H1 (cell line): ENCODE measurements around the gene CCDC83. TPM values are rescaled to one million over a fixed set of nuclear protein-coding genes. Genes with fewer than 3 reads are reported as not detected.

Source experiments
- CTCF ChIA-PET: fragments of 300-600 bp; sonication (Branson Sonifier 250); formaldehyde crosslinking; loops from one replicate; lab custom pipeline; 2021; ENCODE audit not compliant: partially characterized antibody; lab: Charles Lee
- POLR2A ChIA-PET: fragments of 300-600 bp; sonication (Branson Sonifier 250); formaldehyde crosslinking; loops from one replicate; lab custom pipeline; 2021; ENCODE audit warnings: inconsistent platforms; ENCODE audit not compliant: partially characterized antibody; lab: Charles Lee
- DNase-seq, 2 experiments: peaks; one replicate each; pipeline versions ENCODE4 v3.0.0 to v3.0.0-alpha.2; 2010 to 2022; ENCODE audit warnings: low spot score in 2 of 2, low read depth in 1 of 2, mixed read lengths in 1 of 2
- FAIRE-seq: peaks from 2 replicates; lab custom pipeline; 2011; peaks lifted over from hg19 to GRCh38; lab: Jason Lieb, UNC
- H2AFZ ChIP-seq: 2 replicates; pipeline ENCODE4 v1.8.1; 2012; ENCODE audit warnings: low read length, inconsistent platforms
- H2AK5ac ChIP-seq: 2 replicates; pipeline ENCODE4 v1.6.1; 2013; ENCODE audit warnings: low read depth, low read length
- H2BK120ac ChIP-seq: replicated peaks from 2 replicates; pipeline ENCODE3; 2013; ENCODE audit warnings: low read depth, low read length, inconsistent platforms
- H2BK12ac ChIP-seq: 2 replicates; pipeline ENCODE4 v1.6.1; 2013; ENCODE audit warnings: low read depth, low read length
- H2BK15ac ChIP-seq: 2 replicates; pipeline ENCODE4 v1.6.1; 2013; ENCODE audit warnings: low read length
- H2BK20ac ChIP-seq: 2 replicates; pipeline ENCODE4 v1.6.1; 2013; ENCODE audit warnings: low read length
- H2BK5ac ChIP-seq: 2 replicates; pipeline ENCODE4 v1.6.1; 2013; ENCODE audit warnings: low read depth, low read length
- H3K14ac ChIP-seq: 2 replicates; pipeline ENCODE4 v1.6.1; 2013; ENCODE audit warnings: inconsistent platforms; ENCODE audit not compliant: insufficient read length
- H3K18ac ChIP-seq: 2 replicates; pipeline ENCODE4 v1.6.1; 2013; ENCODE audit warnings: low read length; ENCODE audit errors: extremely low read depth
- H3K23ac ChIP-seq: 2 replicates; pipeline ENCODE4 v1.6.1; 2013; ENCODE audit warnings: inconsistent platforms; ENCODE audit not compliant: insufficient read length
- H3K23me2 ChIP-seq: 2 replicates; pipeline ENCODE4 v1.6.1; 2013; ENCODE audit warnings: low read depth, low read length
- H3K27ac ChIP-seq: 2 replicates; pipeline ENCODE4 v1.6.1; 2011; ENCODE audit warnings: low read depth, low read length, inconsistent platforms
- H3K27me3 ChIP-seq, 4 experiments: replicated peaks in 1 of 4; 1 replicate in 1 of 4; 2 replicates in 3 of 4; pipeline versions ENCODE4 v1.6.1 to v1.8.1; 2011 to 2013; ENCODE audit warnings: low read length in 3 of 4, mild to moderate bottlenecking in 3 of 4, inconsistent platforms in 2 of 4, mixed read lengths in 2 of 4, moderate library complexity in 1 of 4; ENCODE audit not compliant: control insufficient read depth in 3 of 4, insufficient read depth in 3 of 4; ENCODE audit errors: extremely low read depth in 1 of 4
- H3K36me3 ChIP-seq, 4 experiments: 2 replicates each; pipeline versions ENCODE4 v1.6.1 to v1.8.1; 2011 to 2013; ENCODE audit warnings: mild to moderate bottlenecking in 4 of 4, low read length in 3 of 4, moderate library complexity in 2 of 4, control low read depth in 1 of 4, inconsistent platforms in 1 of 4; ENCODE audit not compliant: insufficient read depth in 4 of 4, control insufficient read depth in 2 of 4
- H3K4ac ChIP-seq: replicated peaks from 2 replicates; pipeline ENCODE3; 2013; ENCODE audit warnings: low read length, low read depth, mixed read lengths, inconsistent platforms; ENCODE audit not compliant: insufficient read length
- H3K4me1 ChIP-seq, 4 experiments: replicated peaks in 1 of 4; 1 replicate in 1 of 4; 2 replicates in 3 of 4; pipeline versions ENCODE4 v1.6.1 to v1.8.1; 2011 to 2013; ENCODE audit warnings: low read length in 3 of 4, inconsistent platforms in 2 of 4, mixed read lengths in 1 of 4; ENCODE audit not compliant: insufficient read depth in 4 of 4, control insufficient read depth in 3 of 4
- H3K4me2 ChIP-seq, 2 experiments: 2 replicates each; pipeline versions ENCODE4 v1.6.1 to v1.8.1; 2011 to 2013; ENCODE audit warnings: low read depth in 2 of 2, low read length in 2 of 2, control low read depth in 1 of 2, inconsistent platforms in 1 of 2, mild to moderate bottlenecking in 1 of 2; ENCODE audit not compliant: insufficient read depth in 1 of 2
- H3K4me3 ChIP-seq, 4 experiments: fragments of 200-600, 300-600 bp in 1 of 4; sonication (generic), shearing (Covaris generic), sonication (Bioruptor Twin) in 1 of 4; 2 replicates each; pipeline versions ENCODE4 v1.5.1 to v1.8.1; 2011 to 2016; ENCODE audit warnings: low read length in 4 of 4, low read depth in 3 of 4, control low read depth in 2 of 4, inconsistent platforms in 2 of 4, mild to moderate bottlenecking in 2 of 4, mixed read lengths in 1 of 4, moderate library complexity in 1 of 4; ENCODE audit not compliant: insufficient read depth in 2 of 4; ENCODE audit errors: extremely low read depth in 1 of 4
- H3K56ac ChIP-seq: replicated peaks from 2 replicates; pipeline ENCODE3; 2013; ENCODE audit warnings: low read depth, mild to moderate bottlenecking, mixed read lengths, low read length, inconsistent platforms; ENCODE audit not compliant: insufficient read length
- H3K79me1 ChIP-seq: 2 replicates; pipeline ENCODE4 v1.6.1; 2013; ENCODE audit warnings: low read depth, low read length, control low read depth
- H3K79me2 ChIP-seq, 2 experiments: 2 replicates each; pipeline versions ENCODE4 v1.6.1 to v1.8.1; 2012 to 2013; ENCODE audit warnings: low read length in 2 of 2, mild to moderate bottlenecking in 2 of 2, inconsistent platforms in 1 of 2; ENCODE audit not compliant: insufficient read depth in 2 of 2, control insufficient read depth in 1 of 2
- H3K9ac ChIP-seq, 4 experiments: replicated peaks in 1 of 4; 1 replicate in 1 of 4; 2 replicates in 3 of 4; pipeline versions ENCODE4 v1.6.1 to v1.8.1; 2011 to 2013; ENCODE audit warnings: low read depth in 3 of 4, low read length in 3 of 4, control low read depth in 2 of 4, mild to moderate bottlenecking in 2 of 4, moderate library complexity in 2 of 4, inconsistent platforms in 1 of 4; ENCODE audit errors: extremely low read depth in 1 of 4
- H3K9me3 ChIP-seq, 2 experiments: 2 replicates each; pipeline versions ENCODE4 v1.6.1 to v1.8.1; 2012 to 2013; ENCODE audit warnings: mild to moderate bottlenecking in 2 of 2, moderate library complexity in 2 of 2, control low read depth in 1 of 2, inconsistent platforms in 1 of 2, low read depth in 1 of 2, low read length in 1 of 2, mixed read lengths in 1 of 2; ENCODE audit not compliant: insufficient read depth in 2 of 2
- H4K20me1 ChIP-seq, 2 experiments: replicated peaks in 1 of 2; 2 replicates each; pipeline versions ENCODE3 to v1.8.1; 2011 to 2013; ENCODE audit warnings: inconsistent platforms in 2 of 2, low read length in 2 of 2, mild to moderate bottlenecking in 1 of 2; ENCODE audit not compliant: insufficient read depth in 2 of 2, control insufficient read depth in 1 of 2
- H4K5ac ChIP-seq: 2 replicates; pipeline ENCODE4 v1.6.1; 2013; ENCODE audit warnings: low read length, low read depth, mixed read lengths, inconsistent platforms; ENCODE audit not compliant: insufficient read length
- H4K8ac ChIP-seq: 2 replicates; pipeline ENCODE4 v1.8.0; 2013; ENCODE audit warnings: mild to moderate bottlenecking, moderate library complexity, low read length, inconsistent platforms; ENCODE audit not compliant: insufficient read depth; ENCODE audit errors: extremely low read depth
- H4K91ac ChIP-seq: replicated peaks from 2 replicates; pipeline ENCODE3; 2013; ENCODE audit warnings: low read length, mixed read lengths, inconsistent platforms; ENCODE audit not compliant: insufficient read length
- EGR1 ChIP-seq: IDR thresholded peaks from 2 replicates; pipeline ENCODE4 v1.6.1; 2011; ENCODE audit warnings: low read depth, low read length, borderline replicate concordance
- POU5F1 ChIP-seq: IDR thresholded peaks from 2 replicates; pipeline ENCODE4 v1.6.1; 2011; ENCODE audit warnings: low read depth, mild to moderate bottlenecking, low read length, moderate library complexity
- SIRT6 ChIP-seq: IDR thresholded peaks from one replicate; pipeline ENCODE4 v1.7.1; 2012; ENCODE audit warnings: low read length, inconsistent platforms
- WGBS, 2 experiments: shearing (Covaris generic) in 1 of 2; methylation state at CpG; one replicate each; pipeline versions ENCODE4 v1.1.6 to v1.1.7; 2013 to 2015; ENCODE audit warnings: low lambda C conversion rate in 2 of 2, mixed read lengths in 2 of 2, inconsistent platforms in 1 of 2, low coverage in 1 of 2, missing lambda C conversion rate in 1 of 2; ENCODE audit not compliant: insufficient replicate concordance in 2 of 2, insufficient coverage in 1 of 2, insufficient read length in 1 of 2; ENCODE audit errors: extremely low coverage in 1 of 2, missing lambda C conversion rate in 1 of 2; 5-methylcytosine and 5-hydroxymethylcytosine counted together
- polyA plus RNA-seq, 7 experiments: library from polyadenylated mRNA; depleted of rRNA in 3 of 7; stranded (reverse) in 5 of 7; unstranded in 2 of 7; fragments of >200 nt in 5 of 7; fragments of 200-250 nt in 2 of 7; gene quantifications; 1 replicate in 5 of 7; 2 replicates in 1 of 7; 4 replicates in 1 of 7; pipeline versions ENCODE4 v1.2.1 to v1.2.3, GENCODE V29; 2011 to 2013; ENCODE audit warnings: missing spikeins in 2 of 7, mixed read lengths in 2 of 7
- total RNA-seq: library from RNA; stranded (reverse); fragmentation: NEBNext Ultra II Directional; extraction: Animal tissue kit (Norgen Biotek cat#: 25700); gene quantifications from 2 replicates; pipeline ENCODE4 v1.2.1, GENCODE V29; 2021
- TF ChIP-seq, protein P1 (sequence below): IDR thresholded peaks from 2 replicates; pipeline ENCODE4 v1.6.1; 2012; ENCODE audit warnings: low read length, inconsistent platforms

The CCDC83 gene
- total and polyA plus RNA-seq, 2 of the 8 experiments (the other 6 are each of a cell fraction or from before 2014, with no cell fraction given), result not detected

DNA sequence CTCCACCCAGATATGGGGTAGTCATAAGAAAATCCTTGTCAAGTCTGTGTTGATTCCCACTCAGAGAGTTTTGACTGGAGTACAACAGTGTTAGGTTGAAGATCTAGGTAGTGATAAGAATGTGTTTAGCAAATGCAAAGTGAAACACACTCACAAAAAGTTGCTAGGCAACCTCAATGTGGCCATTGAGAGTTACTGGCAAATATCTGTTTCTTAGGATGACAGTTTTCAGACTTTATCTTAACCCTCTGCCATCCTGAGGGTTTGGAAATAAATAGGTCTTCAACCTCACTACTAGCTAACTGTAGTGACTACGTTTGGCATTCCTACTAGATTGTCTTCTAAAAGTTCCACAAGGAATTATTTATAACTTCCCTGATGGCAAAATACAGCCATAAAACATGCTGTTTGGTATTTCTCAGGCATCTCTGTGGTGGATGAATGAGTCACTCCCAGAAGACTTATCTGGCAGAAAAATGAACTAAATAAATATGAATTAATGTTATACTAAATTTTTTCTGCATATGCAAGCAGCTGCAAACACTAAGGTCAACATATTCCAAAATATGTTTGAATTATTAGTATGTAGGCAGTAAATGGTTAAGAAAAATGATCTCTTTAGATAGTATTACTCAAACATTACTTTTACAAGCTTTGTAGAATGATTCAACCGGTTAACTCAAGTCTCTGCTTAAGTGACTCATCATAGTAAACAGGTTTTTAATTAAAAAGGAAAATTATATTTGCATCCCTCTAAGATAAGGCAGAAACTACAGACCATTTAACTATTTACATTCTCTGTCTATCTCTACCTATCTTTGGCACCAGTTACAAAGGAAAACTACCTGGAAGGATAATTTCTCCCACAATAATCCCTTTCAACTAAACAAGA lies 27.2 kb upstream of the CCDC83 start:
- Histone ChIP-seq H3K4me1 (no peaks in the 10 kb centered on the region), H3K9ac (no peak overlapping the region), H2BK20ac (no peak overlapping the region), H2BK5ac (no peak overlapping the region), H2BK120ac (no peak overlapping the region), H4K8ac (no peak overlapping the region), H3K79me1 (no peaks in the 10 kb centered on the region), H3K27ac (no peak overlapping the region), H2BK15ac (no peak overlapping the region), H3K27me3 (no peaks in the 10 kb centered on the region), H3K23ac (no peak overlapping the region), H3K18ac (no peak overlapping the region), H2AFZ (no peak overlapping the region), H3K9me3 (no peaks in the 10 kb centered on the region), H4K5ac (no peak overlapping the region), H3K4me2 (no peak overlapping the region), H4K20me1 (no peaks in the 10 kb centered on the region), H3K79me2 (no peaks in the 10 kb centered on the region), H3K36me3 (no peaks in the 10 kb centered on the region), H3K56ac (no peak overlapping the region), H4K91ac (no peak overlapping the region), H2BK12ac (no peak overlapping the region), H3K23me2 (no peaks in the 10 kb centered on the region), H3K14ac (no peak overlapping the region), H2AK5ac (no peak overlapping the region), H3K4ac (no peak overlapping the region), H3K4me3 (no peak overlapping the region)
- ChIA-PET CTCF (interaction anchor here (1.2 to 4.2 kb wide), 6 partner anchors 13 to 232 kb away, joined by 4 to 31 read pairs (median 8); partner anchors contain the start of gene CCDC83), POLR2A (interaction anchor here (0.7 kb wide), 1 partner anchor 29 kb away, joined by 3 read pairs; no protein-coding TSS in a partner anchor)
- WGBS, 2 experiments, result 76% methylated on average over 2 of the region's 2 CpGs; no CpG with 5 or more reads in 1 of the 2 experiments
- FAIRE-seq, result no peak
- no peak for DNase-seq
- TF ChIP-seq SIRT6 (no peak), EGR1 (no peak), POU5F1 (no peak)
- TF ChIP-seq, protein P1, sequence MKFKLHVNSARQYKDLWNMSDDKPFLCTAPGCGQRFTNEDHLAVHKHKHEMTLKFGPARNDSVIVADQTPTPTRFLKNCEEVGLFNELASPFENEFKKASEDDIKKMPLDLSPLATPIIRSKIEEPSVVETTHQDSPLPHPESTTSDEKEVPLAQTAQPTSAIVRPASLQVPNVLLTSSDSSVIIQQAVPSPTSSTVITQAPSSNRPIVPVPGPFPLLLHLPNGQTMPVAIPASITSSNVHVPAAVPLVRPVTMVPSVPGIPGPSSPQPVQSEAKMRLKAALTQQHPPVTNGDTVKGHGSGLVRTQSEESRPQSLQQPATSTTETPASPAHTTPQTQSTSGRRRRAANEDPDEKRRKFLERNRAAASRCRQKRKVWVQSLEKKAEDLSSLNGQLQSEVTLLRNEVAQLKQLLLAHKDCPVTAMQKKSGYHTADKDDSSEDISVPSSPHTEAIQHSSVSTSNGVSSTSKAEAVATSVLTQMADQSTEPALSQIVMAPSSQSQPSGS, result no peak
